SJCRH30 (cell line): ENCODE results near the gene COL26A1. TPM values are rescaled to one million over a fixed set of nuclear protein-coding genes. Genes with fewer than 3 reads are reported as not detected.
"Not testable (repeated sequence)": the region's sequence is repeated elsewhere in the genome, so short reads cannot be mapped to it uniquely, and the experiment has no call there.

ENCODE experiments used
- DNase-seq, 2 experiments: peaks; one replicate each; pipeline ENCODE4 v3.0.0-alpha.2; 2015 to 2020
- H3K27ac ChIP-seq: fragments of 250-450 bp; sonication (Bioruptor Pico); 2 replicates; pipeline ENCODE4 v1.5.1; 2020; ENCODE audit warnings: mild to moderate bottlenecking, moderate library complexity
- H3K27me3 ChIP-seq: fragments of 250-450 bp; sonication (Bioruptor Pico); 2 replicates; pipeline ENCODE4 v1.5.1; 2020; ENCODE audit warnings: mild to moderate bottlenecking, moderate library complexity
- H3K36me3 ChIP-seq: fragments of 250-450 bp; sonication (Bioruptor Pico); 2 replicates; pipeline ENCODE4 v1.5.1; 2020; ENCODE audit warnings: mild to moderate bottlenecking, moderate library complexity
- H3K4me1 ChIP-seq: fragments of 250-450 bp; sonication (Bioruptor Pico); 2 replicates; pipeline ENCODE4 v1.5.1; 2020; ENCODE audit warnings: mild to moderate bottlenecking, moderate library complexity
- H3K4me3 ChIP-seq: fragments of 250-450 bp; sonication (Bioruptor Pico); 2 replicates; pipeline ENCODE4 v1.5.1; 2020; ENCODE audit warnings: mild to moderate bottlenecking, moderate library complexity
- H3K9me3 ChIP-seq: fragments of 250-450 bp; sonication (Bioruptor Pico); replicated peaks from 2 replicates; pipeline ENCODE4 v1.5.1; 2020; ENCODE audit warnings: mild to moderate bottlenecking, moderate library complexity
- total RNA-seq: library from RNA; depleted of rRNA; stranded (reverse); fragments of >200 nt; shearing (Covaris generic); gene quantifications from 2 replicates; pipeline ENCODE4 v1.2.3, GENCODE V29; 2014

The COL26A1 gene
- total RNA-seq, 1 experiment from 2014 or later = 0.10 TPM

DNA sequence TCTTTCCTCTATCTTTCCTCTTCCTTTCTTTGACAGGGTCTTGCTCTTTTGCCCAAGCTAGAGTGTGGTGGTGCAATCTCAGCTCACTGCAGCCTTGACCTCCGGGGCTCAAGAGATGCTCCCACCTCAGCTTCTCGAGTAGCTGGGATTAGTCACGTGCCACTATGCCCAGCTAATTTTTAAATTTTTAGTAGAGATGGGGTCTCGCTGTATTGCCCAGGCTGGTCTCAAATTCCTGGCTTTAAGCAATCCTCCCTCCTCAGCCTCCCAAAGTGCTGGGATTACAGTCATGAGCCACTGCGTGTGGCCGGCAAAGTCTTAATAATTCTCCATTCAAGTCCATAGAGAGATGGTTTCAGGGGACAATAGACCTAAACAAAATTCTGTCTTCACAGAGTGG lies 40.2 kb downstream of the COL26A1 start:
- Histone ChIP-seq H3K36me3 (no peaks in the 10 kb centered on the region), H3K9me3 (no peaks in the 10 kb centered on the region; the same call in 1 of the 2 replicates), H3K4me1 (peaks cover 26% of the 10 kb centered on the region), H3K4me3 (no peak overlapping the region), H3K27ac (no peak overlapping the region), H3K27me3 (no peaks in the 10 kb centered on the region)
- DNase-seq = no peak

DNA sequence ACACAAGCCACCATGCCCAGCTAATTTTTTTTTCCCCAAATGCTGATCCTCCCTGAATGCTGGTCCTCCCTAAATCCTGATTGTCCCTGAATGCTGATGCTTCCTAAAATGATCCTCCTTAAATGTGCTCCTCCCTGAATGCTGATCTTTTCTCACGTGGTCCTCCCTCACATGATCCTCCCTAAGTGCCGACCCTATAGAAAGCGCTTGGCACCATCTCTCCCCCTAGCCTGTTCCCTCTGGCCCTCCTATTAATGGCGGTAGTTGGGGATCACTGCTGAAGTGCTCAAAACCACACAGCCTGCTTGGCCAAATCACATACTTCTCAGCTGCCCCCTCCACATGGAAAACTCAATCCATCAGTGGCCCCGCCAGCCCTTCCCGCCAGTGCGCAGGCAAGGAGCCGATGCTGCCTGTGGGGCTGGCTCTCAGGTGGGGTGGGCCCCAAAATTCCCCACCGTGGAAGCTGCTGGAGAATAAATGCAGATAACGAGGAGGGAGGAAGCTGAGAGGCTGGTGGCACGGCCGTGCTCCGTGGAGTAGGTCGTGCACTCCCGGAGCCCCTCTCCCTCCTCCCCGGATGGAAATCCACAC lies 42.9 kb downstream of the COL26A1 start:
- no peaks in the 10 kb centered on the region for H3K36me3 ChIP-seq
- peaks cover 15% of the 10 kb centered on the region for H3K9me3 ChIP-seq
- H3K4me3 ChIP-seq = no peak overlapping the region
- no peak overlapping the region for H3K27ac ChIP-seq
- DNase-seq = no peak
- H3K27me3 ChIP-seq = no peaks in the 10 kb centered on the region
- peaks cover 22% of the 10 kb centered on the region for H3K4me1 ChIP-seq

DNA sequence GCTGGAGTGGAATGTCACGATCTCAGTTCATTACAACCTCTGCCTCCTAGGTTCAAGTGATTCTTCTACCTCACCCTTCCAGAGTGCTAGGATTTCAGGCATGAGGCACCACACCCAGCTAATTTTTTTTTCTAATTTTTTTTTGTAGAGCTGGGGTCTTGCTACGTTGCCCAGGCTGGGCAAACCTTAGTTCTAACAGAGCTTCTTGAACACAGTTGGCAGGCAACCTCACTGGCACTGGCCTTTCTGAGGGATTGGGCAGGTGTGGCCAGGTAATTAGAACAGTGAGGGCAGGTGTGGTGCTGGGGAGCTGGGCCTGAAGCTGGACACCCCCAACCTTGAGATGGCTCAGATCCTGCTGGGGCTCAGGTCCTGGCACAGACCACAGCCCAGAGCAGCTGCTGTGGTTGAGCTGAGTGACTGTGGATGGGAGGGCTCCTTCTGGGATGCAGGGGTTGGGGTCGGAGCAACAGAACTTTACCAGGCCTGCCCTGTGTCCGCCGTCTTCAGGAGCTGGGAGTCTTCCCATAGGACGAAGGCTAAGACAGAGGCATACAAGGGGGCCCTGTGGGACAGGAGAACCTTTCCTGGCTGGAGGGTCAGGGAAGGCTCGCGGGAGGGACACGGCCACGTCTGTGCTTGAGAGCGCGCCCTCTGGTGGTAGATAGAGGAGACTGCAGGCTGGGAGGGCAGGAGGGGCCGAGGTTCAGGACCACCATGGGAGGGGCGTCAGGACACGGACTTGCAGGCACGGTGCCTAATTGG lies 48.2 kb downstream of the COL26A1 start:
- H3K27me3 ChIP-seq = no peaks in the 10 kb centered on the region
- H3K4me1 ChIP-seq = peaks cover 5% of the 10 kb centered on the region
- peak; percentile 75 to 84 for DNase-seq

DNA sequence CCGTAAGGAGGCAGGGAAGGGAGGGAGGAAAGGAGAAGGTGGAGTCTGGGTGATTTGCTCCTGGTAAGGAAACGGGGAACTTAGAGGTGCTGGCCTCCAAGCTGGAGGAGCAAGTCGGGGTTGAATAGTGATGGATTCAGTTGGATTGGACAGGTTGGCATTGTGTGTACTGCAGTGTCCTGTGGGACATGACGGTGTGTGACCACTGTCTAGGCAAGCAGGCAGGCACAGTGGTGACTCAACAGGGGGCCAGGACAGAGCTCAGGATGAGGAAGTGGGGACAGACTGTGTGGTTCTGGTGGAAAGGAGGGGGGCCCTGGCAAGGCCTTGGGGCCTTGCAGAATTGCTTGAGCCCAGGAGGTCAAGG lies 48.8 kb downstream of the COL26A1 start:
- peaks cover 15% of the 10 kb centered on the region for H3K9me3 ChIP-seq
- DNase-seq = no peak
- no peaks in the 10 kb centered on the region for H3K27me3 ChIP-seq
- H3K27ac ChIP-seq = no peak overlapping the region
- no peaks in the 10 kb centered on the region; the same call in 1 of the 2 replicates for H3K4me1 ChIP-seq
- no peak overlapping the region for H3K4me3 ChIP-seq
- H3K36me3 ChIP-seq = no peaks in the 10 kb centered on the region

More for the DNA sequence above, 48.2 kb downstream of the COL26A1 start:
- Histone ChIP-seq H3K27ac (no peak overlapping the region), H3K4me3 (no peak overlapping the region), H3K9me3 (peaks cover 15% of the 10 kb centered on the region), H3K36me3 (no peaks in the 10 kb centered on the region)

DNA sequence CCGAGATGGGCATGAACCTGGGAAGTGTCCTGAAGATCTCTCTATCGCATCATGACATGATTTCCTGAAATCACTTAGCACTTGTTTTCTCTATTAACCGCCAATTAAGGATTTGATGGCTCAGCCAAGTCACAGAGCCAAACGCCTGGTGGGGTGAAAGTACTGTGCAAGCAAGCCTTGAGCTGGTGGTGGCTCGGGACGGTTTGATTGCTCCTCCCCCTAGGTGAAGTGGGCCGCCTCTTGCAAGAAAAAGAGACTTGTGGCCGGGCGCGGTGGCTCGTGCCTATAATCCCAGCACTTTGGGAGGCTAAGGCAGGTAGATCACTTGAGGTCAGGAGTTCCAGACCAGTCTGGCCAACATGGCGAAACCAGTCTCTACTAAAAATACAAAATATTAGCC lies 50.3 kb downstream of the COL26A1 start:
- no peak for DNase-seq
- H3K36me3 ChIP-seq = no peaks in the 10 kb centered on the region

DNA sequence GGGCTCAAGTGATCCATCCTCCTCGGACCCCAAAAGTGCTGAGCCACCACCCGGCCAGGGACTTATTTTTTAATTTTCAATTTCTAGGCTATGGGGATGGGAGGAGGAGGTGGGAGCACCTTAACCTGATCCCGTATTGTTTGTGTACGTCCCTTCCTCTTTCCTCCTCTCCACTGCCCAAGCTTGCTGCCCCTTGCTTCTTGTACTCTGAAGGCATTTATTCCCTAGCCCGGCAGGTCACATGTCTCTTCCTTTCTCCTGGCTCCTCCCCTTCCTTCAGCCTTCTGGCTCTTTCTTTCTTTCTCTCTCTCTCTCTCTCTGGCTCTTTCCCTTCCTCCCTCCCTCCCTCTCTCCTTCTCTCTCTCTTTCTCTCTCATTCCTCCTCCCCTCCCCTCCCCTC lies 56.0 kb downstream of the COL26A1 start:
- no peaks in the 10 kb centered on the region for H3K4me1 ChIP-seq
- no peak overlapping the region for H3K27ac ChIP-seq
- no peak overlapping the region for H3K4me3 ChIP-seq
- no peaks in the 10 kb centered on the region for H3K27me3 ChIP-seq
- no peaks in the 10 kb centered on the region for H3K9me3 ChIP-seq
- no peak for DNase-seq
- H3K36me3 ChIP-seq = no peaks in the 10 kb centered on the region

More for the DNA sequence above, 50.3 kb downstream of the COL26A1 start:
- Histone ChIP-seq H3K4me3 (no peak overlapping the region), H3K4me1 (no peaks in the 10 kb centered on the region), H3K27ac (no peak overlapping the region), H3K27me3 (no peaks in the 10 kb centered on the region), H3K9me3 (peaks cover 15% of the 10 kb centered on the region)

DNA sequence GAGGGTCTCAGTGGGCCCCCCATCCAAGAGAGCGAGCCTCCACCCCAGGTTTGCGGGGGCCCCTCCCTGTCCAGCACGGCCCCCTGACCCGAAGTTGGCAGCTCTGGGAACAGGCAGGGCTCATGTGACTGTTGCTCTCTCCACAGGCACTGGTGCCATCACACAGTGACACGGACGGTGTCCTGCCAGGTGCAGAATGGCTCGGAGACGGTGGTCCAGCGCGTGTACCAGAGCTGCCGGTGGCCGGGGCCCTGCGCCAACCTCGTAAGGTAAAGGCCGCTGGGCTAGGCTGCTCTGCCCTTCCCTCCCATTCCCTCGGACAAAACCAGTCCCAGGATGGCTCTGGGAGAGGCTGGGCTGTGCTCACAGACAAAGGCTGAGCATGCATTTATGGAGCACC lies 57.2 kb downstream of the COL26A1 start:
- Histone ChIP-seq H3K27me3 (no peaks in the 10 kb centered on the region), H3K4me1 (no peaks in the 10 kb centered on the region), H3K36me3 (no peaks in the 10 kb centered on the region), H3K9me3 (no peaks in the 10 kb centered on the region), H3K27ac (no peak overlapping the region), H3K4me3 (no peak overlapping the region)
- DNase-seq = no peak

DNA sequence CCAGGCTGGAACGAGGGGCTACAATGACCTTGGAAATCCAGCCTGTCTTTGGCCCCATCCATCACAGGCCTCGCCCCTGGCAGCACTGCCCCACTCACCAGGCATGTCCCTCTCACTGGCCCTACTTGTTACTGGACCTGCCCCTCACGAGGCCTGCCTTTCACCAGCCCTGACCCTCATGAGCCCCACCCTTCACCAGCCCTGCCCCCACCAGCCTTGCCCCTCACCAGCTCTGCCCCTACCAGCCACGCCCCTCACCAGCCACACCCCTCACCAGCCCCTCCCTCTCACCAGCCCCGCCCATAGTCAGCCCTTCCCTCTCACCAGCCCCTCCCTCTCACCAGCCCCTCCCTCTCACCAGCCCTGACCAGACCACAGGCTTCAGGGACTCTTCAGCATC lies 57.8 kb downstream of the COL26A1 start:
- H3K36me3 ChIP-seq = no peaks in the 10 kb centered on the region
- peak; percentile 45 to 50 for DNase-seq
- H3K4me3 ChIP-seq = no peak overlapping the region
- H3K9me3 ChIP-seq = no peaks in the 10 kb centered on the region
- H3K27me3 ChIP-seq = no peaks in the 10 kb centered on the region
- no peaks in the 10 kb centered on the region for H3K4me1 ChIP-seq
- no peak overlapping the region for H3K27ac ChIP-seq

DNA sequence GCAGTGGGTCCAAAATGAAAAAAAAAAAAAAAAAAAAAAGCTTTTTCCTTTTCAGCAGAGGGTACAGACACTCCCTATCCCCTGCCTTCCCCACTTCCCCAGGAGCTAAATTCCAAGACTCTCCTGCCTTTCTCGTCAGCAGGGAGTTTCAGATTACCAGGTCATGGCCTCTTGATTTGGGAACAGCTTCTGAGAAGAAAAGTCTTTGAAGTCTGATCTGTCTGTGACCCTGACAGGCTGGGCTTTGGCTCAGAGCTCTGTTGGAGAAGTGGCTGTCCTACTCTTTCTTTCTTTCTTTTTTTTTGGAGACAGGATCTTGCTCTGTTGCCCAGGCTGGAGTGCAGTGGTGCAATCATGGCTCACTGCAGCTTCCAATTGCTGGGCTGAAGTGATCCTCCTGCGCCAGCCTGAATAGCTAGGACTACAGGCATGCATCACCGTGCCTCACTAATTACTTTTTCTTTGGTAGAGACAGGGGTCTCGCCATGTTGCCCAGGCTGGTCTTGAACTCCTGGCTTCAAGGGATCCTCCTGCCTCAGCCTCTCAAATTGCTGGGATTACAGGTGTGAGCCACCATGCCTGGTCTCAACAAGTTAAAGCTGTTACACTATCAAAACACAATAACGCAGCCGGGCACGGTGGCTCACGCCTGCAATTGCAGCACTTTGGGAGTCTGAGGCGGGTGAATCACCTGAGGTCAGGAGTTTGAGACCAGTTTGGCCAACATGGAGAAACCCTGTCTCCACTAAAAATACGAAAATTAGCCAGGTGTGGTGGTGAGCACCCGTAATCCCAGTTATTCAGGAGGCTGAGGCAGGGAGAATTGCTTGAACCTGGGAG lies 59.9 kb downstream of the COL26A1 start:
- DNase-seq = no peak
- H3K4me3 ChIP-seq = no peak overlapping the region
- H3K36me3 ChIP-seq = no peaks in the 10 kb centered on the region
- H3K27me3 ChIP-seq = no peaks in the 10 kb centered on the region
- no peaks in the 10 kb centered on the region for H3K9me3 ChIP-seq
- no peak overlapping the region for H3K27ac ChIP-seq
- no peaks in the 10 kb centered on the region for H3K4me1 ChIP-seq

DNA sequence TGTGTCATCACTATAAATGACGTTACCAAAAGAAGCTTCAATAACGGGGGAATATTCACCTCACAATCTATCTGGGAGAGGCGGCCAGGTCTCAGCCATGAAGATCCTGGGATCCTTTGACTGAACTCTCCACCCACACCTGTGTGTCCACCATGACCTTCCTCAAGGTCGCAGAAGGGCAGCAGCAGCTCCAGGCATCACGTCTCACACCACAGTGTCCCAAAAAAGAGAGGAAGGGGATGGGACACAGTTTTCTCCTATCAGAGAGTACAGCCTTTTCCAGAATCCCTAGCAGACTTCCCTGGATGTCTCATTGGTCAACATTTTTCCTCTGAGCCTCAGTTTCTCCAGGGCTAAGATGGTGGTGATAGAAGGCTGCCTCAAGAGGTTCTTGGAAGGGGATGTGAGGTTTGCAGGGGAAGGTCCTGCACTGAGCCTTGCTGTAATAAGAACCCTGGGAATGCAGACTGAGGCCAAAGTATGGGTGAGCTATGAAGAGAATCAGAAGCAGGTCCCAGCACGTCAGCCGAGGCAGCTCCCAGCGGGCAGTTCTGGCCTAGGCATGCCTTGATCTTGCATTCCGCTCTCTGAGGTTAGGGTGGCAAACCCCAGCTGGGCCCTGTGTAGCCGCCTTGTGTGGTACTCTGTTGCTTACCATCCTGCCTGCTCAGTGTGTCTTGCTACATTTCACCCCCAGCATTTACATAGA lies 63.8 kb downstream of the COL26A1 start:
- H3K27me3 ChIP-seq = no peaks in the 10 kb centered on the region
- no peak for DNase-seq
- H3K9me3 ChIP-seq = no peaks in the 10 kb centered on the region
- no peaks in the 10 kb centered on the region for H3K36me3 ChIP-seq
- H3K27ac ChIP-seq = no peak overlapping the region
- H3K4me3 ChIP-seq = no peak overlapping the region
- no peaks in the 10 kb centered on the region for H3K4me1 ChIP-seq

DNA sequence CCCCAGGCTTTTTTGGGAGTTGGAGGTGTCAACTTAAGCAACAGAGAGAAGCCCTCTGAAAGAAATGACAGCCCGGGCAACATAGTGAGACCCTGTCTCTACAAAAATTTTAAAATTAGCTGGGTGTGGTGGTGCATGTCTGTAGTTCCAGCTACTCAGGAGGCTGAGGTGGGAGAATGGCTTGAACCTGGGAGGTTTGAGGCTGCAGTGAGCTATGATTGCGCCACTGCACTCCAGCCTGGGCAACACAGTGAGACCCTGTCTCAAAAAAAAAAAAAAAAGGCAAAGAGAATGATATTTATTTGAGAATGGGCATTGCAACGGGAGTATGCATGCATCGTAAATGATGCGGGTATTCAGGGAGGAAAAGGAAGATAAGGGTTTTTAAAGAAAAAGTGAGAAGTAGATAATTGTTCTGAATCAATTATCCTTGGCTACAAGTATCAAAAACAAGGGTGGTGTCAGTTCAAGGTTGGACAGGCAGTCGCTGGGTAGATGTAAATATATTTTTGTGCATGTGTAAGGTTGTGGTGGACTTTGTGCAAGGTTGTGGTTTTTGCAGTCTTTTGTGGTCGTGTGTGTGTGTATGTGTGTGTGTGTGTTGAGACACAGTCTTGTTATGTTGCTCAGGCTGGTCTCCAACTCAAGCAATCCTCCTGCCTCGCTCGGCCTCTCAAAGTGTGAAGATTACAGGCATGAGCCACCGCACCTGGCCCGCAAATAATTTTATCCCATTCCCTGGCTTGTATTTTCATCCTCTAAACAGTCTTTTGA lies 65.6 kb downstream of the COL26A1 start:
- Histone ChIP-seq H3K36me3 (no peaks in the 10 kb centered on the region), H3K4me1 (no peaks in the 10 kb centered on the region), H3K4me3 (no peak overlapping the region), H3K27ac (no peak overlapping the region), H3K9me3 (no peaks in the 10 kb centered on the region), H3K27me3 (no peaks in the 10 kb centered on the region)
- DNase-seq = no peak

DNA sequence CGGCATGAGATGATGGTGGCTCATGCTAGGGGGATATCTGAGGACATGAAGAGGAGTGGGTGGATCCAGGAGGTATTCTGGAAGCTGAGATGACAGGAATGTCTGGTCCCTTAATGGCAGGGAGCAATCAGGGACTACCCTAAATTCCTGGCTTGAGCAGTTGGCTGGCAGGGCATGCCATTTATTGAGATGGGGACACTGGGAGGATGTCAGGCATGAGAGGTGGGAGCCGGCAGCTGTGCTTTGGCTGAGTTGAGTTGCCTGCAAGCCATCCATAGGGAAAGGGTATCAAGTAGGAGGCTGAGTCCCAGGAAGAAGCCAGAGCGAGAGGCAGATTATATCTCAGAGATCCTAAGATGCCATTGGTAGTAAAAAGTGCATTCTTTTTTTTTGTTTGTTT lies 69.6 kb downstream of the COL26A1 start:
- H3K4me1 ChIP-seq = no peaks in the 10 kb centered on the region
- 0 out of 2 replicates have a peak, but pooled peaks cover 9% of the 10 kb centered on the region for H3K27me3 ChIP-seq
- H3K36me3 ChIP-seq = no peaks in the 10 kb centered on the region
- H3K4me3 ChIP-seq = no peak overlapping the region
- H3K9me3 ChIP-seq = no peaks in the 10 kb centered on the region
- no peak for DNase-seq
- H3K27ac ChIP-seq = no peak overlapping the region

DNA sequence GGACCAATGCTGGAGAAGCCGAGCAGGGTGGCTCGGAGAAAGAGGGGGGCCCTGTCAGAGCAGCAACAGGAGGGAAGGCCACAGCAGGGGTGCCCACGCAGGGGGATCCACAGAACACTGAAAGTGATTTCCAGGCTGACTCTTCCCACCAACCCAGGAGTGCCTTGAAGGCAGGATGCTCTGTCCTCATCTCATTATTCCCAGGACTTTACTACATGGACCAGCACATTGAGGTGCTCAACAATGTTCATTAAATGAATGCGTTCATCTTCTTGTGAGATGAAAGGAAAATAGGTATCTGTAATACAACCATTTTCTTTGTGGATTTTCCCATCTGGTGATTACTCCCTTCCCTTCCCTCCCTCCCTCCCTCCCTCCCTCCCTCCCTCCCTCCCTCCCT lies 71.0 kb downstream of the COL26A1 start:
- Histone ChIP-seq H3K36me3 (no peaks in the 10 kb centered on the region), H3K4me3 (no peak overlapping the region), H3K9me3 (no peaks in the 10 kb centered on the region), H3K27me3 (0 out of 2 replicates have a peak, but pooled peaks cover 9% of the 10 kb centered on the region), H3K27ac (no peak overlapping the region), H3K4me1 (no peaks in the 10 kb centered on the region)
- no peak for DNase-seq

DNA sequence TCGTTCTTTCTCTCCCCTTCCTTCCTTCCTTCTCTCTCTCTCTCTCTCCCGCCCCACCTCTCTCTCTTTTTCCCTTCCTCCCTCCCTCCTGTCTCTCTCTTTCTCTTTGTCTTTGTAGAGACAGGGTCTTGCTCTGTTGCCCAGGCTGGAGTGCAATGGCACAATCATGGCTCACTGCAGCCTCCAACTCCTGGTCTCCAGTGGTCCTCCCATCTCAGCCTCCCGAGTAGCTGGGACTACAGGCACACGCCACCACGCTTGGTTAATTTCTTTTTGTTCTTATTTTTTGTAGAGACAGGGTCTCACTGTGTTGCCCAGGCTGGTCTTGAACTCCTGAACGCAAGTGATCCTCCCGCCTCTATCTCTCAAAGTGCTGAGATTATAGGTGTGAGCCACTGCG lies 71.5 kb downstream of the COL26A1 start:
- not testable (repeated sequence) for H3K4me1 ChIP-seq, H3K27ac ChIP-seq, H3K27me3 ChIP-seq, DNase-seq, H3K4me3 ChIP-seq, H3K9me3 ChIP-seq, H3K36me3 ChIP-seq
